Measurements from ENCODE around the gene OR10V1.

DNA sequence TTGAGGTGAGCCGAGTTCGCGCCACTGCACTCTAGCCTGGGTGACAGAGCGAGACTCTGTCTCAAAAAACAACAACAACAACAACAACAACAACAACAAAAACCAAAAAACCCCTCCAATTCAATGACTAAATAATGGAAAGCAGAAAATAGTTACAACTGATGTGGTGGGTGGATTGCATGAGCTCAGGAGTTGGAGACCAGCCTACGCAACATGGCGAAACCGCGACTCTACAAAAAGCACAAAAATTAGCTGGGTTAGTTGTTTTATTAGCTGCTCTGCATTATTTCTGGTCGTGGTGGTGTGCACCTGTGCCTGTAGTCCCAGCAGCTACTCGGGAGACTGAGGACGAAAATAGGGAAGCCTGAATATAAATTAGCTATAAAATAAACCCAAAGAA is 42.2 kb downstream of the OR10V1 start:
- TF ChIP-seq CTCF (conservative IDR thresholded peaks at IDR 0.05; ENCODE audit: low read depth, low read length), result no peak
- no peak for TF ChIP-seq MXI1 (IDR thresholded peaks at IDR 0.05; ENCODE audit: borderline replicate concordance, low read depth, low read length)
- TF ChIP-seq RCOR1 (IDR thresholded peaks at IDR 0.05; ENCODE audit: insufficient replicate concordance, low read length), result no peak
- no peak for TF ChIP-seq POLR2A (IDR thresholded peaks at IDR 0.05; ENCODE audit: low read depth, low read length)
